Tibial nerve (tissue), 4 donors: ENCODE measurements around the gene PRSS16.

ENCODE experiments used
- CTCF ChIP-seq, 5 experiments: fragments of 200-600 bp in 3 of 5; fragments of 450-650 bp in 2 of 5; sonication (generic) in 3 of 5; IDR thresholded peaks; one replicate each; pipeline ENCODE4 v1.5.1; 2016 to 2019; ENCODE audit warnings: antibody characterized with exemption in 5 of 5, mild to moderate bottlenecking in 3 of 5, moderate library complexity in 2 of 5
- EP300 ChIP-seq, 2 donors: sonication (generic); formaldehyde crosslinking; IDR thresholded peaks; one replicate each; pipeline ENCODE4 v1.6.1; 2017; ENCODE audit warnings: antibody characterized with exemption in 2 of 2, mild to moderate bottlenecking in 1 of 2
- POLR2A ChIP-seq, 2 donors: fragments of 450-650 bp; IDR thresholded peaks; one replicate each; pipeline ENCODE4 v1.6.1; 2017; ENCODE audit warnings: antibody characterized with exemption in 2 of 2, mild to moderate bottlenecking in 2 of 2, moderate library complexity in 2 of 2

GRCh38 chr6:27230758-27231111 lies 16.8 kb upstream of the PRSS16 start:
- TF ChIP-seq POLR2A (IDR thresholded peaks at IDR 0.05): no peak
- TF ChIP-seq EP300 (IDR thresholded peaks at IDR 0.05): no peak
- no peak for TF ChIP-seq CTCF (IDR thresholded peaks at IDR 0.05)
